GM19397 (cell line): ENCODE measurements around the gene MACF1.

Experiments
- ATAC-seq: cut with Tn5 transposase; IDR thresholded peaks from one replicate; pipeline ENCODE4 v1.9.1; 2021; ENCODE audit warnings: mild to moderate bottlenecking, moderate library complexity; ENCODE audit not compliant: unreplicated experiment

The MACF1 gene

GRCh38 chr1:39258146-39258924 lies 53.8 kb downstream of the MACF1 start:
- ATAC-seq, result no peak

GRCh38 chr1:39258925-39259244 lies 54.4 kb downstream of the MACF1 start:
- ATAC-seq, result no peak

GRCh38 chr1:39261712-39262221 lies 57.3 kb downstream of the MACF1 start:
- no peak for ATAC-seq

GRCh38 chr1:39262802-39263201 lies 58.3 kb downstream of the MACF1 start:
- no peak for ATAC-seq

GRCh38 chr1:39266269-39266668 lies 61.8 kb downstream of the MACF1 start:
- no peak for ATAC-seq

- ATAC-seq, result no peak
These were observed 62.3 kb downstream of the MACF1 start for GRCh38 chr1:39266792-39267191.

- ATAC-seq, result no peak
These were observed 63.7 kb downstream of the MACF1 start for GRCh38 chr1:39268112-39268581.

GRCh38 chr1:39268906-39269305 lies 64.4 kb downstream of the MACF1 start:
- ATAC-seq, result no peak

GRCh38 chr1:39269349-39269748 lies 64.9 kb downstream of the MACF1 start:
- ATAC-seq, result peak; percentile 13

GRCh38 chr1:39269791-39270342 lies 65.4 kb downstream of the MACF1 start:
- peak; percentile 78 for ATAC-seq

- ATAC-seq, result no peak
These were observed 65.9 kb downstream of the MACF1 start for GRCh38 chr1:39270368-39270767.

- peak; percentile 52 for ATAC-seq
These were observed 67.7 kb downstream of the MACF1 start for GRCh38 chr1:39272027-39272797.

GRCh38 chr1:39272798-39273469 lies 68.4 kb downstream of the MACF1 start:
- no peak for ATAC-seq

- no peak for ATAC-seq
These were observed 71.5 kb downstream of the MACF1 start for GRCh38 chr1:39275836-39276507.

GRCh38 chr1:39277879-39278278 lies 73.4 kb downstream of the MACF1 start:
- no peak for ATAC-seq

GRCh38 chr1:39282537-39283216 lies 78.2 kb downstream of the MACF1 start:
- no peak for ATAC-seq

- ATAC-seq, result no peak
These were observed 79.4 kb downstream of the MACF1 start for GRCh38 chr1:39283858-39284257.

GRCh38 chr1:39287541-39287940 lies 83.0 kb downstream of the MACF1 start:
- ATAC-seq, result no peak

- no peak for ATAC-seq
These were observed 84.4 kb downstream of the MACF1 start for GRCh38 chr1:39288735-39289465.
